Hepatocyte (in vitro differentiated cells): ENCODE measurements around the gene ZNF699. TPM values are rescaled to one million over a fixed set of nuclear protein-coding genes. Genes with fewer than 3 reads are reported as not detected.

ENCODE experiments used
- DNase-seq: peaks from one replicate; pipeline ENCODE4 v3.0.0-alpha.2; 2016; ENCODE audit warnings: low spot score
- H2AFZ ChIP-seq: fragments of 200-600 bp; sonication (generic); 2 replicates; pipeline ENCODE4 v1.6.0; 2016; ENCODE audit warnings: antibody characterized with exemption, mild to moderate bottlenecking
- H3K27ac ChIP-seq: fragments of 200-600 bp; sonication (generic); 2 replicates; pipeline ENCODE4 v1.5.1; 2016; ENCODE audit warnings: mild to moderate bottlenecking
- H3K27me3 ChIP-seq: fragments of 200-600 bp; sonication (generic); 2 replicates; pipeline ENCODE4 v1.6.1; 2016
- H3K36me3 ChIP-seq: fragments of 200-600 bp; sonication (generic); replicated peaks from 2 replicates; pipeline ENCODE4 v1.5.1; 2016; ENCODE audit warnings: low read depth; ENCODE audit not compliant: insufficient read depth
- H3K4me1 ChIP-seq: fragments of 200-600 bp; sonication (generic); 2 replicates; pipeline ENCODE4 v1.5.1; 2016; ENCODE audit warnings: mild to moderate bottlenecking, moderate library complexity; ENCODE audit not compliant: insufficient read depth
- H3K4me2 ChIP-seq: fragments of 200-600 bp; sonication (generic); 2 replicates; pipeline ENCODE4 v1.6.0; 2016
- H3K4me3 ChIP-seq: fragments of 200-600 bp; sonication (generic); 2 replicates; pipeline ENCODE4 v1.5.1; 2016; ENCODE audit warnings: mild to moderate bottlenecking
- H3K79me2 ChIP-seq: fragments of 200-600 bp; sonication (generic); 2 replicates; pipeline ENCODE4 v1.6.0; 2017; ENCODE audit warnings: mild to moderate bottlenecking
- H3K9me2 ChIP-seq: fragments of 200-600 bp; sonication (generic); replicated peaks from 2 replicates; pipeline ENCODE4 v1.6.0; 2017; ENCODE audit warnings: mild to moderate bottlenecking; ENCODE audit not compliant: insufficient read depth
- H3K9me3 ChIP-seq: fragments of 200-600 bp; sonication (generic); 2 replicates; pipeline ENCODE4 v1.5.1; 2016; ENCODE audit warnings: low read depth, mild to moderate bottlenecking
- H4K20me1 ChIP-seq: fragments of 200-600 bp; sonication (generic); 2 replicates; pipeline ENCODE4 v1.6.0; 2016; ENCODE audit warnings: mild to moderate bottlenecking; ENCODE audit not compliant: insufficient read depth, poor library complexity, severe bottlenecking
- EZH2 ChIP-seq: fragments of 200-600 bp; sonication (generic); IDR thresholded peaks from 2 replicates; pipeline ENCODE4 v1.6.1; 2016; ENCODE audit warnings: antibody characterized with exemption, mild to moderate bottlenecking, borderline replicate concordance
- EZH2phosphoT487 ChIP-seq: fragments of 200-600 bp; sonication (generic); IDR thresholded peaks from one replicate; pipeline ENCODE4 v1.6.1; 2018; ENCODE audit warnings: antibody characterized with exemption, mild to moderate bottlenecking, low read depth, moderate library complexity; ENCODE audit not compliant: unreplicated experiment, severe bottlenecking
- WGBS: methylation state at CpG from one replicate; pipeline ENCODE4 v1.1.6; 2016; ENCODE audit warnings: low lambda C conversion rate; ENCODE audit errors: missing lambda C conversion rate; 5-methylcytosine and 5-hydroxymethylcytosine counted together
- polyA plus RNA-seq: library from polyadenylated mRNA; unstranded; fragments of >200 nt; fragmentation: Nextera tagmentation; extraction: Ambion mirVana; gene quantifications from 2 replicates; pipeline ENCODE4 v1.2.1, GENCODE V29; 2016
- total RNA-seq: library from RNA; depleted of rRNA; stranded (reverse); fragments of >200 nt; gene quantifications from 2 replicates; pipeline ENCODE4 v1.2.3, GENCODE V29; 2014
- TF ChIP-seq, protein P1 (sequence below): fragments of 200-600 bp; sonication (generic); IDR thresholded peaks from 2 replicates; pipeline ENCODE4 v1.5.1; 2016; ENCODE audit warnings: antibody characterized with exemption, mild to moderate bottlenecking; ENCODE audit not compliant: poor library complexity

ZNF699 gene
- total and polyA plus RNA-seq, 2 experiments from 2014 or later, result 0.94 to 8.0 TPM

- DNase-seq, result no peak
- H3K36me3 ChIP-seq, result no peaks in the 10 kb centered on the region
- H3K4me1 ChIP-seq, result no peaks in the 10 kb centered on the region
- H3K4me3 ChIP-seq, result no peak overlapping the region
- H3K79me2 ChIP-seq, result no peaks in the 10 kb centered on the region
- H3K4me2 ChIP-seq, result no peak overlapping the region
- H2AFZ ChIP-seq, result no peak overlapping the region
- H3K27me3 ChIP-seq, result no peaks in the 10 kb centered on the region
- H3K9me2 ChIP-seq, result no peaks in the 10 kb centered on the region
- no peak for TF ChIP-seq EZH2phosphoT487
- TF ChIP-seq, protein P1, sequence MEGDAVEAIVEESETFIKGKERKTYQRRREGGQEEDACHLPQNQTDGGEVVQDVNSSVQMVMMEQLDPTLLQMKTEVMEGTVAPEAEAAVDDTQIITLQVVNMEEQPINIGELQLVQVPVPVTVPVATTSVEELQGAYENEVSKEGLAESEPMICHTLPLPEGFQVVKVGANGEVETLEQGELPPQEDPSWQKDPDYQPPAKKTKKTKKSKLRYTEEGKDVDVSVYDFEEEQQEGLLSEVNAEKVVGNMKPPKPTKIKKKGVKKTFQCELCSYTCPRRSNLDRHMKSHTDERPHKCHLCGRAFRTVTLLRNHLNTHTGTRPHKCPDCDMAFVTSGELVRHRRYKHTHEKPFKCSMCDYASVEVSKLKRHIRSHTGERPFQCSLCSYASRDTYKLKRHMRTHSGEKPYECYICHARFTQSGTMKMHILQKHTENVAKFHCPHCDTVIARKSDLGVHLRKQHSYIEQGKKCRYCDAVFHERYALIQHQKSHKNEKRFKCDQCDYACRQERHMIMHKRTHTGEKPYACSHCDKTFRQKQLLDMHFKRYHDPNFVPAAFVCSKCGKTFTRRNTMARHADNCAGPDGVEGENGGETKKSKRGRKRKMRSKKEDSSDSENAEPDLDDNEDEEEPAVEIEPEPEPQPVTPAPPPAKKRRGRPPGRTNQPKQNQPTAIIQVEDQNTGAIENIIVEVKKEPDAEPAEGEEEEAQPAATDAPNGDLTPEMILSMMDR, result no peak
- TF ChIP-seq EZH2, result no peak
- peaks cover 50% of the 10 kb centered on the region for H3K9me3 ChIP-seq
- no peaks in the 10 kb centered on the region for H4K20me1 ChIP-seq
- 93% methylated on average over 2 of the region's 2 CpGs for WGBS
- H3K27ac ChIP-seq, result no peak overlapping the region
Observed at GRCh38 chr19:9352505-9352904, 42.9 kb upstream of the ZNF699 start.

GRCh38 chr19:9348671-9349070 lies 39.0 kb upstream of the ZNF699 start:
- Histone ChIP-seq H3K79me2 (no peaks in the 10 kb centered on the region), H3K4me2 (no peak overlapping the region), H3K27me3 (no peaks in the 10 kb centered on the region), H3K27ac (no peak overlapping the region), H2AFZ (no peak overlapping the region), H3K36me3 (peaks cover 12% of the 10 kb centered on the region), H3K4me3 (no peak overlapping the region), H3K4me1 (no peaks in the 10 kb centered on the region), H3K9me2 (no peaks in the 10 kb centered on the region), H3K9me3 (peaks cover 53% of the 10 kb centered on the region), H4K20me1 (no peaks in the 10 kb centered on the region)
- WGBS, result 99% methylated on average over 22 of the region's 22 CpGs
- DNase-seq, result no peak
- TF ChIP-seq, protein P1, result no peak
- TF ChIP-seq EZH2 (no peak), EZH2phosphoT487 (no peak)

DNA sequence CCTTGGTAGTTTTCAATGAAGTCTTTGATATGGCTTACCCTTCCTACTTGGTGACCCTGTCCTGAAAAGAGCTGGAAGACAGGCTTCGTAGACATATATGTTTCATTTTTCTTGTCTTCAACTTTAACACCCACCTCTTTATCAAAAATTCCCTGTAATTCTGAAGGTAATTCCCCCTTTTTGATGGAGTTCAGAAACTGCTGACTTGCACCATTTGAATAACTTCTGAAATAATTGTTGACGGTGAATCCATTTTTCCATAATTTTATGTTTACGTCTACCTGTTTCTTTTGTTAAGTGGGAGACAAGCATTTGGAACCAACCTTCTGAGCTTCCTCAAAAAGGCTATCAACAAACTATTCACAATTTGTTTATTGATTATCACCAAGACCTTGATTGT lies 38.6 kb upstream of the ZNF699 start:
- Histone ChIP-seq H3K27ac (no peak overlapping the region), H3K9me3 (peaks cover 58% of the 10 kb centered on the region), H3K79me2 (no peaks in the 10 kb centered on the region), H2AFZ (no peak overlapping the region), H3K36me3 (peaks cover 12% of the 10 kb centered on the region), H4K20me1 (no peaks in the 10 kb centered on the region), H3K27me3 (no peaks in the 10 kb centered on the region), H3K4me3 (no peak overlapping the region), H3K4me2 (no peak overlapping the region), H3K4me1 (no peaks in the 10 kb centered on the region), H3K9me2 (no peaks in the 10 kb centered on the region)
- WGBS, result 97% methylated on average over 3 of the region's 3 CpGs
- no peak for TF ChIP-seq EZH2phosphoT487
- no peak for DNase-seq

DNA sequence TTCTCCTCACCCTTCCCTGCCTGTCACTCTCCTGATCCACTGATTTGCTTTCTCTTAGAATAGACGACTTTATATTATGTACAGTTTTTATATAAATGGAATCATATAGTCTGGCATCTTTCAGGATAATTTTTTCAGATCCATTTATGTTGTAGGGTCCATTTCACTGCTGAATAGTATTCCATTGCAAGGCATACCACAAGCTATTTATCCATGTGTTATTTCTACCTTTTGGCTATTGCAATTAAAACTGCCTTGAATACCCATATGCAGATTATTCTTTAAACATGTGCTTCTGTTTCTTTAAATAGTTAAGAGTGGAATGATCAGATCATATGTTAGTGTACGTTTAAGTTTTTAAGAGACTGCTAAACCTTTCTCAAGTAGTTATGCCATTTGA lies 35.4 kb upstream of the ZNF699 start:
- H3K9me3 ChIP-seq, result peaks cover 77% of the 10 kb centered on the region
- no peaks in the 10 kb centered on the region for H3K4me1 ChIP-seq
- no peaks in the 10 kb centered on the region for H4K20me1 ChIP-seq
- no peak overlapping the region for H3K4me2 ChIP-seq
- no peak for TF ChIP-seq EZH2phosphoT487
- TF ChIP-seq EZH2, result no peak
- TF ChIP-seq, protein P1, result no peak
- DNase-seq, result no peak
- no peaks in the 10 kb centered on the region for H3K79me2 ChIP-seq
- H3K4me3 ChIP-seq, result no peak overlapping the region
- H3K36me3 ChIP-seq, result peaks cover 28% of the 10 kb centered on the region
- H3K9me2 ChIP-seq, result no peaks in the 10 kb centered on the region
- no peaks in the 10 kb centered on the region for H3K27me3 ChIP-seq
- H3K27ac ChIP-seq, result no peak overlapping the region
- H2AFZ ChIP-seq, result no peak overlapping the region
- WGBS, result 96% methylated on average over 2 of the region's 2 CpGs
